Dendritic cell treated with granulocyte-macrophage colony-stimulating factor and Interleukin-4, amounts not matched to agents 40 ng/mL and 50 ng/mL, for 4 days (primary cell): ENCODE data around the gene SPSB4.

Experiments
- H3K27ac Mint-ChIP-seq: one replicate; pipeline ENCODE4 v1.8.0; 2022; ENCODE audit warnings: mild to moderate bottlenecking, mixed read lengths
- H3K27me3 Mint-ChIP-seq: one replicate; pipeline ENCODE4 v1.8.0; 2022; ENCODE audit warnings: mild to moderate bottlenecking, mixed read lengths
- H3K36me3 Mint-ChIP-seq: one replicate; pipeline ENCODE4 v1.8.0; 2022; ENCODE audit warnings: low read depth, mixed read lengths
- H3K4me1 Mint-ChIP-seq: one replicate; pipeline ENCODE4 v1.8.0; 2022; ENCODE audit warnings: low read depth, mixed read lengths
- H3K4me3 Mint-ChIP-seq: one replicate; pipeline ENCODE4 v1.8.0; 2022; ENCODE audit warnings: mild to moderate bottlenecking, moderate library complexity, mixed read lengths
- H3K9me3 Mint-ChIP-seq: one replicate; pipeline ENCODE4 v1.8.0; 2022; ENCODE audit warnings: mixed read lengths
- intact Hi-C: fragments of 100-400 bp; cut with micrococcal nuclease; formaldehyde crosslinking; loops from one replicate; pipeline ENCODE4 v1.15.0; 2022

SPSB4 gene

GRCh38 chr3:141044695-141045641, 6.2 kb upstream of the SPSB4 start:
- H3K27me3 Mint-ChIP-seq = peaks cover 29% of the 10 kb centered on the region
- H3K4me1 Mint-ChIP-seq = no peaks in the 10 kb centered on the region
- no peaks in the 10 kb centered on the region for H3K9me3 Mint-ChIP-seq
- no peaks in the 10 kb centered on the region for H3K36me3 Mint-ChIP-seq
- no peak overlapping the region for H3K27ac Mint-ChIP-seq
- intact Hi-C loops = no loop called here
- H3K4me3 Mint-ChIP-seq = no peak overlapping the region

- Mint-ChIP-seq H3K27me3 (peaks cover 38% of the 10 kb centered on the region), H3K27ac (no peak overlapping the region), H3K4me1 (peaks cover 8% of the 10 kb centered on the region), H3K4me3 (no peak overlapping the region), H3K9me3 (no peaks in the 10 kb centered on the region), H3K36me3 (no peaks in the 10 kb centered on the region)
- intact Hi-C loops = no loop called here
Observed at GRCh38 chr3:141045849-141046248, 5.3 kb upstream of the SPSB4 start.

DNA sequence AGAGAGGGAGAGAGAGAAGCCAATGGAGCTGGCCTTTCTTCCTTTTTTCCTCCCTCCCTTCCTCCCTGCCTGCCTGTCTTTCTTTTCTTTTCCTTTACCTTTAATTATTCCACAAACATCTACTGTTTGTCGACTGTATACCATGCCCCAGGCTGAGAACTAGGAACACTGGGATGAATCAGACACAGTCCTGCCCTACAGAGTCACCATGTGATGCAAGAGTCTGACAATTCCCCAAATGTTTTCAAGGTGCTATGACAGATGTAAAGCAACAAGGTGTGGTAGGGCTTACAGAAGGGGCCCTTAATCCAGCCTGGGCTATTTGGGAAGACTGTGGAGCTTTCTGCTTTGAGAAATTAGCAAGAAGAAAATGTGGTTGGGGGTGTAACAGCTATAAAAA, 4.0 kb upstream of the SPSB4 start:
- no peaks in the 10 kb centered on the region for H3K9me3 Mint-ChIP-seq
- peaks cover 46% of the 10 kb centered on the region for H3K27me3 Mint-ChIP-seq
- peaks cover 9% of the 10 kb centered on the region for H3K4me1 Mint-ChIP-seq
- intact Hi-C loops = no loop called here
- H3K4me3 Mint-ChIP-seq = no peak overlapping the region
- H3K27ac Mint-ChIP-seq = no peak overlapping the region
- no peaks in the 10 kb centered on the region for H3K36me3 Mint-ChIP-seq

- Mint-ChIP-seq H3K36me3 (no peaks in the 10 kb centered on the region), H3K27ac (no peak overlapping the region), H3K27me3 (peaks cover 64% of the 10 kb centered on the region), H3K4me3 (no peak overlapping the region), H3K9me3 (no peaks in the 10 kb centered on the region), H3K4me1 (peaks cover 9% of the 10 kb centered on the region)
- intact Hi-C loops = no loop called here
Observed at GRCh38 chr3:141049681-141050080, 1.5 kb upstream of the SPSB4 start.

DNA sequence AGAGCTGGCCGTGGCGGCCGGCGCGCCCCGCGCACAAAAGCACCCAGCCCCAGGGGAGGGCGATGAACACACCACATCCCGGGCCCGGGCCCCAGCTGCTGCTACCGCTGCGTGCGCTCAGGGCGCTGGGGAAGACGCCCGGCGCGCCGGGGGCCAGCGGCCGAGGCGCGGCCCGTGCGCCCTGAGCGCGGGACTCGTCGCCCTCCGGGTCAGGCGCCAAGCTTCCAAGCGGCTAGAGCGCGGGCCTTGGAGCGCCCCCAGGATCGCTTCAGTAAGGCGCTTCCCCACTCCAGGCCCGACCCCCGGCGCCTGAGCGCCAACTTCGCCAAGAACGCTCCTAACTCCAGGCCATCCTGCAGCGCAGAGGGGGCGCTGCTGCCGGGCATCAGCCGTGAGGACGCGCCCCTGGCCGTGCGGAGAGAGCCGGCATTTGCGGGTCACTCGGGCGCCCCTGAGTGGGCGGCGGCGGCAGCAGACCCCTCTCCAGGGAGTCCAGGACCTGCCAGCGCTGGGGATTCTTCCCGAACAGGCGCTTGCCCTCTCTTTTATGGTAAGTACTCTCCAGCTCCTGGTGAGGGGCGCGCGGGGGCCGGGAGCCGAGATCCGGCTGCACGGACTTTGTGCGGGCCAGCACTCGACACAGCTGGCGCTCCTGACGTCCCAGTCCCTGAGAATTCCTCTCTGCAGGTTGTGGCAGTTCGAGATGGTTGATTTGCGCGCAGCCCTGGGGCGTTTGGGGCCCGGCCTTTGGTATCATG, 475 bp downstream of the SPSB4 start:
- H3K36me3 Mint-ChIP-seq = no peaks in the 10 kb centered on the region
- no peak overlapping the region for H3K27ac Mint-ChIP-seq
- H3K4me1 Mint-ChIP-seq = peaks cover 9% of the 10 kb centered on the region
- intact Hi-C loops = no loop called here
- no peak overlapping the region for H3K4me3 Mint-ChIP-seq
- peaks cover 74% of the 10 kb centered on the region for H3K27me3 Mint-ChIP-seq
- H3K9me3 Mint-ChIP-seq = no peaks in the 10 kb centered on the region

GRCh38 chr3:141052201-141053069, 1.3 kb downstream of the SPSB4 start:
- Mint-ChIP-seq H3K27me3 (peaks cover 70% of the 10 kb centered on the region), H3K4me3 (no peak overlapping the region), H3K4me1 (peaks cover 9% of the 10 kb centered on the region), H3K9me3 (no peaks in the 10 kb centered on the region), H3K27ac (no peak overlapping the region), H3K36me3 (no peaks in the 10 kb centered on the region)
- intact Hi-C loops = no loop called here

GRCh38 chr3:141055136-141055535, 4.0 kb downstream of the SPSB4 start:
- H3K27me3 Mint-ChIP-seq = peaks cover 45% of the 10 kb centered on the region
- H3K9me3 Mint-ChIP-seq = no peaks in the 10 kb centered on the region
- H3K4me3 Mint-ChIP-seq = no peak overlapping the region
- H3K4me1 Mint-ChIP-seq = peaks cover 8% of the 10 kb centered on the region
- intact Hi-C loops = no loop called here
- no peak overlapping the region for H3K27ac Mint-ChIP-seq
- no peaks in the 10 kb centered on the region for H3K36me3 Mint-ChIP-seq

DNA sequence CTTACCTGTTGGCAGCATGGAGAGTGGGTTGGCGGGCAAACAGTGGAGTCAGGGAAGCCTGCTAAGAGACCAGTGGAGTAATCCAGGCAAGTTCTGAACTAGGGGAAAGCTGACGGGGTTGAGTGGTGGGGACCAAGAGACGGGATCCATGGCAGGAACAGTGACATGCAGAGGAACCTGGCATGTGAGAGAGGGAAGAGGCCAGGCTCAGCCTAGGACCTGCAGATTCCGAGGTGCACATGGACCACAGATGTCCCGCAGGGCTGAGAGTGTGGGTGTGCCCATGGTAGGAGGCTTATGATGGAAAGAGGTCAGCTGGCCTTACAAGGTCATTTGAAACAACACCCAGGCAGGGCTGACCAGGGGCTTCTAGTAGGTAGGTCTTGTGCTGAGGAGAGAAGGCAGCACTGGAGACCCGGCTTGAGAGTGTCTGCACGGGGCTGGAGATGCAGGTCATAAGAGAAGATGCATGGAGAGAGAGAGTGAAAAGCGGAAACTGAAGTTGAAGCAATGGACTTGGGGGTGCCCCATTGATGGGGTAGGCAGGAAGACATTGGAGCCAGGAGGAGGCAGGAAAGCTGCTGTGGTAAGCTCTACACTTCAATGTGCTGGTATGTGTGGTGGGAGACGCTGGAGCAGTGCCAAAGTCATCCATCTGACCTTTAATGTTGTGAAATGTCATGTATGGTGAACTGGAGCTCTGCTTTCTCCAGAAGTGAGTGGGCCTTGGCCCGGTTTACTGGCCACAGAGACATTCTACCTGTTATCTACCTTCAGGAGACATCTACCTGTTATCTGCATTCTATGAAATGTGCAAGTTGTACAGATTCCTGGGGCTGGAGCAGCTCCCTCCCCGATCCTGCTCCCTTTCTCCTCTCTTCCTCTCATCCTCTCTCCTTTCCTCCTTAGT, 4.6 kb downstream of the SPSB4 start:
- Mint-ChIP-seq H3K4me3 (no peak overlapping the region), H3K27ac (no peak overlapping the region), H3K9me3 (no peaks in the 10 kb centered on the region), H3K27me3 (peaks cover 39% of the 10 kb centered on the region), H3K4me1 (peaks cover 1% of the 10 kb centered on the region), H3K36me3 (no peaks in the 10 kb centered on the region)
- intact Hi-C loops = no loop called here

DNA sequence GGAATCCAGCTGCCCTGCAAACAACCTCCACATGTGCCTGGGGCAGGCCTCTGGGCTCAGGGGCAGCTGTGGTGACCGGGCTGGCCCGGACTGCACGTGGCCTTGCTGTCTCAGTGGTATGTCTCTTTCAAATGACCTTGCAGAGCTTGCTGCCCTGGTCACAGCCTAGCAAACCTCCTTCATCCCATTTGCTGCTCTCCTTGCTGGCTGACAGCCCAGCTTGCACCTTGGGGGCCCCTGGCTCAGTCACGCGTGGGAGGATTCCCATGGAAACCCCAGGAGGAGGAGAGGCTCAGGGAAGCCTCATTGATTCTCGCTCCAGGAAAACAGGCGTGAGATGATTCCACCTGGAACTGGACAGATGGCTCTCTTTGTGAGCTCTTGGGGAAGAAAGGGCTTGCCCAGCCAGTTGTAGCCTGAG, 5.6 kb downstream of the SPSB4 start:
- no peaks in the 10 kb centered on the region for H3K36me3 Mint-ChIP-seq

GRCh38 chr3:141057436-141057835, 6.3 kb downstream of the SPSB4 start:
- no peaks in the 10 kb centered on the region for H3K4me1 Mint-ChIP-seq
- intact Hi-C loops = no loop called here
- H3K36me3 Mint-ChIP-seq = no peaks in the 10 kb centered on the region
- H3K27me3 Mint-ChIP-seq = peaks cover 28% of the 10 kb centered on the region
- H3K27ac Mint-ChIP-seq = no peak overlapping the region
- no peak overlapping the region for H3K4me3 Mint-ChIP-seq
- H3K9me3 Mint-ChIP-seq = no peaks in the 10 kb centered on the region

More for the DNA sequence above, 5.6 kb downstream of the SPSB4 start:
- Mint-ChIP-seq H3K4me1 (no peaks in the 10 kb centered on the region), H3K27me3 (peaks cover 35% of the 10 kb centered on the region), H3K27ac (no peak overlapping the region), H3K4me3 (no peak overlapping the region), H3K9me3 (no peaks in the 10 kb centered on the region)
- intact Hi-C loops = no loop called here

GRCh38 chr3:141057946-141058800, 7.0 kb downstream of the SPSB4 start:
- H3K9me3 Mint-ChIP-seq = no peaks in the 10 kb centered on the region
- H3K27me3 Mint-ChIP-seq = peaks cover 22% of the 10 kb centered on the region
- H3K27ac Mint-ChIP-seq = no peak overlapping the region
- H3K36me3 Mint-ChIP-seq = no peaks in the 10 kb centered on the region
- intact Hi-C loops = no loop called here
- H3K4me1 Mint-ChIP-seq = no peaks in the 10 kb centered on the region
- no peak overlapping the region for H3K4me3 Mint-ChIP-seq

DNA sequence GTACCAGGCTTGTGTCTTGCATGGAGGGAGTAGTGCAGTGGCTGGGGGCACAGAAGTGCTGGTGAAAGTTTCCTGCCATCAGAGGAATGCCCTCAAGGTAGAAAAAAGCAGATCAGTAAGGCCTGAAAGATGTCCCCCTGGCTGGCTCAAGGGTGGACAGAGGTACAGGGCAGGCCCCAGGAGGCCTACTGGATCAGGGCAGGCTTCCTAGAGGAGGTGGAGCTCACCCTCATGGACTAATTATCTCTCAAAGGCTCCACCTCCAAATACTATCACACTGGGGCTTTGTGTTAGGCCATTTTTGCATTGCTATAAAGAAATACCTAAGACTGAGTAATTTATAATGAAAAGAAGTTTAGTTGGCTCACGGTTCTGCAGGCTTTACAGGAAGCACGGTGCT, 7.8 kb downstream of the SPSB4 start:
- Mint-ChIP-seq H3K27ac (no peak overlapping the region), H3K4me1 (peaks cover 8% of the 10 kb centered on the region), H3K27me3 (peaks cover 15% of the 10 kb centered on the region), H3K9me3 (no peaks in the 10 kb centered on the region), H3K36me3 (no peaks in the 10 kb centered on the region), H3K4me3 (no peak overlapping the region)
- intact Hi-C loops = no loop called here
